GM21825 (cell line): ENCODE data around the gene APBB1.

Experiments used
- ATAC-seq: cut with Tn5 transposase; IDR thresholded peaks from one replicate; pipeline ENCODE4 v1.9.1; 2021; ENCODE audit warnings: mild to moderate bottlenecking, moderate library complexity; ENCODE audit not compliant: unreplicated experiment

Gene APBB1

DNA sequence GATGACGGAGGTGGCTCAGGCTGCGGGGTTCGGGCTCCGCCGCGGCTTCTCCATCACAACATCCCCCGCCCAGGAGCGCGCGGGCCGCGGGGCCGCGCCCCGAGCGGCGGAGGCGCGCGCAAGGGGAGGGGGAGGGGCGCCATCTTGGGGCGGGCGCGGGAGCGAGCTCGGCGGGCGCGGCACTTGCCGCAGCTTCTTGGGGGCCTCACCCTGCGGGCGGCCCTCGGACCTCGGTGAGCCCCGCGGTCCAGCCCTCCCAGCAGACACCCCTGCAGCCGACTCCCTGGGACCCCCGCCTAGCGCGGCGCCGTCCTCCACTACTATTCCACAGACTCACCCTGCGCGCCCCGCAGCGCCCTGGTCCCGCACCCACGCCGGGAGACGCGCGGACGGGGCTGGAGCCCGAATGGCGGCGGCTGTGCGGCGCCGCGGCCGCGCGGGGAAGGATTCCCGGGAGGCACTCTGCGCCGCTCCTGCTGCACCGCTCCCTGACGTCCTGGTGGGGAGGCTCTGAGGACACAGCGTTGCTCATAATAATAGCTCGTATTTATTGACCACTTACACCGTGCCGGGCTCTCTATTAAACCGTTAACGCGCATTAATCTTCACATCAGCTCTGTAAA, at the start of gene APBB1:
APBB1 (minus strand) TSS at position 86 of the 623 bp plus-strand sequence. CDS start 7,747 bp downstream, outside the sequence.
- peak; percentile 44 for ATAC-seq

DNA sequence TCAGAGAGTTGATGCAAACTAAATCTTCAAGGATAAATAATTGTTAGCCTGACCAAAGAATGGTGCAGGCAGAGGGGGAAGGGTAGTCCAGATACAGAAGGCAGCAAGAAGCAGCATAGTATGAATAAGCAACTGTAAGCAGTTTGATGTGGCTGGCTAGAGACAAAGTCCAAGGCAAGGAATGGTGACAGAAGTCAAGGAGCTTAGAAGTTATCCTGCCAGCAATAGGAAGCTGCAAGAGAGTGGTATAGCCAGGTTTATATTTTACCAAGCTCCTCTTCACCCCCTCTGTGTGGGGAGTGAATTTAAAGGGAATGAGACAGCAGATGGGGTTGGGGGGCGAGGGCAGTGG, 40.2 kb upstream of the APBB1 start:
- ATAC-seq, result no peak

DNA sequence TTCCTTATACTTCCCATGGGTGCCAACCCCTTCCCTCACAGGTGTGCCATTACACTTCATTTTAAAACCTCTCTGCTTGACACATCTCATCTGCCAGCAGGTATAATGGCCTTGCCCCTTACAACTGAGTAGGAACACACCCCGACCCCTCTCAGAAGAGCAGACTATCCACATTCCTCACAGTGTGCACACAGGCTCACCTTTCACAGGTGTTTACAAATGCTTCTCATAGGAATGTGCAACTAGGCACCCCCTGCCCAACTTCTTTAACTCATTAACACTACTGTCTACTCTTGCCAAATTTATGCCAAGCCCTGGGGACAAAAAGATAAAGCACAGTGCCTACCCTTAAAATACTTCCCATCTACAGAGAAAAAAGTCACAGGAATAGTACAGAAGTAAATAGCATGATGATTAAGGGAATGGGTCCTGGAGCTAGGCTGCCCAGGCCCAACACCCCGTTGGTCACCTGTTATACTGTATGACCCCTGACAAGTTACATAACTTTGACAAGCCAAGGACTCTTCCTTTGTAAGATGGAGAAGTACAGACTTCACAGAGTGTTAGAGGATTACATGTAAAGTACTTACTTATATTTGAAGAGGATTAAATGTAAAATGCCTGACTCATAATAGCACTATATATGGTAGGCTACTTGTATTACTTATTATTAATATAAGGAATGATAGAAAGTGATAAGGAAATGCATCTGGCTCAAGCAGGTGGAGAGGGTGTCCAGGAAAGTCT, 39.6 kb upstream of the APBB1 start:
- no peak for ATAC-seq

DNA sequence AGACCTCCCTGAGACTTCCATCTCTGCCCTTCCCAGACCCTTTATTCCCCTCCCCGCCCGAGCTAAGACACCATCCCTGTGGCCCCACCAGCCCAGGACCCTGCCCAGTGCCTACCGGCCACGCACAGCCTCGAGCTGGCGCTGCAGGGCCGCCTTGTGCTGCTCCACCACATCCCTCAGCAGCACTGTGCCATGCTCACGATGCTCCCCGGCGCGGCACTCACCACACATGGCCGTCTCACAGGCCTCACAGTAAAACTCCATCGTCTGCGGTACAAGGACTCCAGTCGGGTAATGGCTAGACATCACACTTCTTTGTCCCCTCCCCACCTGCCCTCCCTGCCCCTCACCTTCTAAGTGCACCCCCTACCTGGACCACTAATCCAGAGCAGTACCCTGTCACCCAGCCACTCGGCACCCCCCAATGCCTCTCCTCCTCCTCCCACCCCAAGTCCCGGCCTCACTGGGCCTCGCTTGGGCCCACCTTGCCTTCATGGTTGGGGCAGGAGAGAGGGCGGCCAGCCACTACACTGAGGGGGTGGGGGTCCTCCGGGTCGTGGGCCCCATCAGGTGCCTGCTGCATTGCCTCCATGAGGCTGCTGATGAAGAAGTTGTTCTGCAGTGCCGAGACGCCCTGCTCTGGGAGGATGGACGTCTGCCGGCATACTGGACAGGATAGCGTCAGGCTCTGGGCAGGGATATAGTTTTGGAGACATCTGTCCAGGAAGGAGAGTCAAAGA, 38.9 kb upstream of the APBB1 start:
- no peak for ATAC-seq

DNA sequence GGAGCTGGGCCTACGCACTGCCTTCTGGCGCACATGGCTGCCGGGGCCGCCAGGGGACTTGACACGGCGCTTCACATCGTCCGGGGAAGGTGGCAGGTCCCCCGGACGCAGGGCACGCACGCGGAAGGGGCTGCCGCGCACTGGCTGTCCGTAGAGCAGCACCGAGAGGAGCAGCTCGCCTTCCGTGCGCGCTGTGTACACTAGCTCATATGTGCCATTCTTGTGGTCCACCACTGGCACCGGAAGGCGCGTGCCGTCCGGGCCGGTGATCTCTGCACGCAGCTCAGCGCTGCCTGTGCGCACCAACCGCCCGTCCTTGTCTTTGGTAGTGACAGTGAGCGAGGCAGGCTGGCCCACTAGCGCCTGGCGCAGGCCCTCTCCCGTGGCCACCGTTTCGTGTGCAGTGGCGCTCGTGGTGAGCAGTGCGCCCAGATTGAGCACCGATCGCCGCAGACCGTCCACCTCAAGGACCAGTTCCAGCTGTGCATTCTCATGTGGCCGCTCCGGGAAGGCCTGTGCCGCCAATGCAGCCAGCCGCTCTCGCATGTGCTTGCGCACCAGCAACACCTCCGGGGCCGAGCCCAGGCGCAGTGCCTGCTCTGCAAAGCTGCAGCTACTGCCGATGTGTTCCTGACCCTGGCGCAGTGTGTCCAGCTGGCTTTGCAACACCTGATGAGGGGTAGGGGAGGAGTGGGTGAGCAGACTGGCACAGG, 37.6 kb upstream of the APBB1 start:
- ATAC-seq, result no peak

DNA sequence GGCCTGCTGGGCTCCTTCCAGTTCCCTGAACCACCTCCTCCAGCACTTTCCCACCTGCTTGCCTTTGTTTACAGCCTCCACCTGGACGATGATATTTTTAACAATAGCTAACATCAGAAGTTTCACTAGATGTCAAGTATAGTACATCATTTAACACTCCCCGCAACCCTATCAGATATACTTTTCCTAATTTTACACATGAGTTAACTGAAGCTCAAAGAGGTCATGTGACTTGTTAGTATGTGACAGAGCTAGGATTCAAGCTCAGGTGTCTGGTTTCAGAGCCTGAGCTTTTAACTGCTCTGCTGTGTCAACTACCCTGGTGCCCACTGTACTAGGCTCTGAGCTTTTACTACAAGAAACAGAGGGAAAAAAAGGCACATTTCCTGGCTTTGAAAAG, 36.2 kb upstream of the APBB1 start:
- ATAC-seq, result no peak

DNA sequence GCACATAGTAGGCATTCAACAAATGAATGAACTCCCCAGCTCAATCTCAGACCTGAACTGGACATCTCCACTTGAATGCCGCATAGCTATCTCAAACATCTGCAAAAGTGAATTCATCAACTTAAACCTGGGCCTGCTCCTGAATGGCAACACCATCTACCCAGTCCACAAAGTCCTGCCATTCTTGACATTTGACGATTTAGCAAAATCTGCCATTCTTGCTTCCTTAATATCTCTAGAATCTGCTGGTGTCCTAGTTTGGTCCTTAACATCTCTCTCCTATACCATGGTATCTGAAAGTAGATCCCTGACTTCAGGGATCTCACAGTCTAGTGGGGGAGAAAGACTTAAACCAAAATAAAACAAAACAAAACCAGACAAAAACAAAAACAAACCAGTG, 34.3 kb upstream of the APBB1 start:
- no peak for ATAC-seq

DNA sequence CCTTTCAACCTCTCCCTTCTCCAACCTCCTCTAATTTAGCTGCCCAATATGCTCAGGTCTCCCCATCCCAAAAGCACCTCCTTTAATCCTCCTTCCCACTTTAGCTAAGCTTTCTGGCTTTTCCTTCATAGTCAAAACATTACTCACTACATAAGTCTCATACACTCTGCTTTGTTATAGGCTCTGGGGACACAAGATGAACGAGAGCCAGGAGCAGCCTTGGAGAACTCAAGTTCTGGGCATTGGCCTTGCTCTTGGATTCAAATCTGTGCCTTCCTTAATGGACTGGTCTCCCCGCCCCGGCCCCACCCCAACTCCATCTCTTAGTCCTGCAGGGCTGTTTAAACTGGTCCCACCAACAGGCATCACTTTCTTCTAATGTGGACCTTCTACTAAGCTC, 33.3 kb upstream of the APBB1 start:
- no peak for ATAC-seq

DNA sequence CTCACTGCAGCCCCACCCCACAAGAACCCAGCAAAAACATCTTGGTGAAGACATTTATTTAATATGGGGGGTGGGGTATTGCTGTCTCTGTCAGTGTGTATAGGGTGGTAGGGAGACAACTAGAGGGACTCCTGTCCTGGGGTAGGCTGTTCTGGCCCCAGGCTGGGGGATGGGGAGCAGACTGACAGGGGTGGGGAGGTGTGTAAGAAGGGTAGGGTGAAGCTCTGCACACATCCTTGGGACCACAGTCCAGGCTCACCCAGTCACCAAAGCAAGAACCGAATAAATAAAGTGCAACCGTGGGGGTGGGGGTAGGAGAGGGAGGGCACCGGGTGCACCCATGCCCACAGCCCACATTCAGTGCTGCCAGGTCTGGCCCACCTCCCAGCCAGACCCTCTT, 29.7 kb upstream of the APBB1 start:
- ATAC-seq, result no peak

DNA sequence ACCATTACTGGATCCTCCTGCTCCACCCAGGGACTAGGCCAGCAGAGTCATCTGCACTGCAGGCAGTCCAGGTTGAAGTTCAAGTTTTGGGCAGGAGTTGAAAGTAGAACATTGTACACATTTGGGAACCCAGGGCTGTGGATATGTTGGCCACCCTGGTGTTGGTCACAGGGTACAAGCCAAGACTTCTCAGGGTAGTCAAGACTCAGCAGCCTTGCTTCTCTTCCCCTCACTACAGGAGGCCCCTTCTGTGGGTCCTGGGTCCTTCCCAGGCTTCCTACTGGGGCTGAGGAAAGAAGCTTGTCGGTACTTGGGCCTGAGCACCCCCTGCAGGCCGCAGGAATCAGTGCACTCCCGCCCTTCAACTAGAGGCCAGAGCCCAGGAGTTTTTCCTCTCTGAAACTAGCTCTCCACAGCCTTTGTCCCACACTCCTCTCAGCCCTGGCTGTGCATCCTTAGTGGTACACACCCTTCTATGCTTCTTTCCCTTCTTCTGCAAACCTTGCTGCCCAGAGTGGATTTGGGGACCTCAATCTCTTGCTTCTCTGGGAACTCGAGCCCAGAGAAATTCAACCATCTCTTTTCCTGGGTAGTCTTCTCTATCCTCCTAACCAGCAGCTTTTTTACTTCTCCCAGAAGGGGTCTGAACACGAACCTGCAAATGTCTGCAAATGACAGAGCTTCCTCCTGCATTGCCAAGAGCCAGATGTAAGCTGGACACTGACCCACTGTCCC, 24.5 kb upstream of the APBB1 start:
- peak; percentile 78 for ATAC-seq

DNA sequence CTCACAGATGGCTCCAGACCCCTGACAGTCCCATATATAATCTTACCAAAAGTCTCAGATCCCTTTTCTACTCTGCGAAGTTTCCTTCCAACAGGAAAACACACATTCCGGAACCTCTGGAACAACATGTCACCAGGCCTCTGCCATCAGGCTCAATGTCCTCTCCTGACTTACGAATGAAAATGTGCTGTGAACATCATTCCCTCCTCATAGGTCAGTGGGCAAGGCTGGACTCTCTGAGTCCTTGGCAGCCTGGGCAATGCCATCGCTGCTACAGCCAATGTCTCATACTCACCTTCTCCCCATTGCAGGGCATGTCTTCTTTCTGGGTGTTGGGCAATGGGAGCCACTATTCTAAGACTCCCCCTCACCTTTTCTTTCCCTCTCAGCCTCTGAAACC, 23.5 kb upstream of the APBB1 start:
- ATAC-seq, result no peak

DNA sequence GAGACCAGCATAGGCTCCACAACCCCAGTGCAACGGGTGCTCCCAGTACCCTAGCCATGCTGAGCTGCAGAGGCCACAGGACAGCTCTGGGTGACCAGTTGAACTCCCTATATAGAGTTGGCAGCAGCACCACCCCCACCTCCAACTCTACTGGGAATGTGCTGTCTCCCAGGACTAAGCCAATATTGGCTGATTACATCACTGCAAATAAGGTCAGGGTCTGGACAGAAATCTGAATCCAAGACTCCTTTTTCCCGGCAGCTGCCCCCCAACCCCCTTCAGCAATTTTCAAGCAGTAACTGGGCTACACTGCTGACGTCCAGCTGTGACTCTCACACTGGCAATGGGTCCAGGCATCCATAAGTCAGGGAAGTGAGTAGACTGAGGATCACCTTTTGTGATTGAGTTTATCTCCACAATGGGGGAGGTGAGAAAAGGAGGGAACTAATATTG, 22.0 kb upstream of the APBB1 start, which contains the start of gene HPX:
HPX (minus strand) TSS at position 82 of the 453 bp plus-strand sequence; CDS start at position 58, 24 bp downstream.
- ATAC-seq, result no peak

DNA sequence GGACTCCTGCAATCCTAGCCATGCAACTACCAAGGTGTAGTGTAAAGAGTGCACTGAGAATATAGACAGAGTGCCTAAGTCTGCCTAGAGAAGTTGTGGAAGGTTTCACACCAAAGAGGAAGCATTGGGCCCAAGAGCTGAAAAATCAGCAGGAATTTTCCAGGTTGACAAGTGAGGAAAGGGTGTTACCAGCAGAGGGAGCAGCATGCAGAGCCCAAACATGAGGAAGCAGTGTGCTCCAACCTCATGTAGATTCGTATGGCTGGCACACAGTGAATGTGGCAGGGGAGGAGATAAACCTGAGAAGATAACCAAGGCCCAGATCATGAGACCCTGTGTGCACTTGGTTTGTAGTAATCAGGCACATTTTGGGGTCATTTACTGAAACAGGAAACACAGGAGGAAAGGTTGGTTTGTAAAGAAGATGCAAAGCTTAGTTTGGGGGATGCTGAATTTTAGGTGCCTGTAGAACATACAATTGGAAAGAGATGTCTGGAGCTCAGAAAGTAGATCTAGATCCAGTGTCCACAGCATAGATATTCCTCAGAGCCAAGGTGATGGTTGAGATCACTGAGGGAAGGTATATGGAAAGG, 20.2 kb upstream of the APBB1 start:
- no peak for ATAC-seq

DNA sequence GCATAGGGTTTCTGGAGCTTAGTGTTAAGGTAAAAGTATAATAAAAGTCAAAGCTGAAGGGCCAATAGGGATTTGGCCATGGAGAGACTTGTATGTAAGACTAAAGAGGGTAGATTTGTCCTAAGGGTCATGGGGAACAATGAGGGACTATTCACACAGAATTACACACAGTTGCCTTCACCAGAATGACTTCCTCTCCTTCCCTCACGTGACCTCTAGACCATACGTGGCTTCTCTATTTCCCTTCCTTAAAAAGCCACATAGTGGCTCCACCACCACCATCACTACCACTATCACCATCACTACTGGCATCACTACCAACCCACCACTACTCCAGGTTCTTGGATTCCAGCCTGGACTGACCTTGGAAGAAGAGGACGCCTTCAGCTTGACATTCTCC, 19.1 kb upstream of the APBB1 start:
- ATAC-seq, result no peak

DNA sequence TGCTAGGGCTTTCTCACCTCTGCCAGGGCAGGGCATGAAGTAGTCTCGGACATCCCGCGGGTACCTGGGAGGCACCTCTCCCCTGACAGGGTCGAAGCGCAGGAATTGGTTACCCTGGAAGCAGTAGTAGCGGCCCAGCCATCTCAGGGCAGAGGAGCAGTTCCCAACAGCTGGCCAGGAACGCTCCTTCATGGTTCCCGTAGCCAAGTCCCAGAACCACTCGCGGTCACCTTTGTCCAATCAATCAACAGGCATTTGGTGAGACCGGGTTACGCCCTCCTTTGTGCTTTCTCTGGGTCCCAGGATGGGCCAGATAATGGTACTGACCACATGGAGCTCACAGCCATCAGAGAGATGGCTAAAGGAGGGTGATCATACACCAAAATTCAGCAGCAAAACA, 18.5 kb upstream of the APBB1 start:
- no peak for ATAC-seq

DNA sequence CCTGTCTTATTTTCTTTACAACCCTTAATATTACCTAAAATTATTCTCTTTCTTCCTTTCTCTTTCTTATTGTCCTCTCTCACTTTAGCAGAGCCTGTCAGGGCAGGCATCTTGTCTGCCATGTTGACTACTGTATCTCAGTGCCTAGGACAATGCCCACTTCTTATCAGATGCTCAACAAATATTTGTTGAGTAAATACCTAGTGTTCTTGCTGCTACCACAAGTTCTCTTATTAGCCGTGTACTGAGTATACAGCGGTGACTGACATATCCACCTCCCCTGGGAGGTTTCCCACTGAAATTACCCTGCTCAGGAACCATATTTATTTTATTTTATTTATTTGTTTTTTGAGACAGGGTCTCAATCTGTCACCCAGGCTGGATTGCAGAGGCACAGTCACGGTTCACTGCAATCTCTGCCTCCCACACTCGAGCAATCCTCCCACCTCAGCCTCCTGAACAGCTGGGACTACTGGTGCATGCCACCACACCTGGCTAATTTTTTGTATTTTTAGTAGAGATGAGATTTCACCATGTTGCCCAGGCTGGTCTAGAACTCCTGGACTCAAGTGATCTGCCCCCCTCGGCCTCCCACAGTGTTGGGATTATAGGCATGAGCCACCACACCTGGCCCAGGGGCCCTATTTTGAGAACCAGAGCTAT, 15.2 kb upstream of the APBB1 start:
- ATAC-seq, result no peak

DNA sequence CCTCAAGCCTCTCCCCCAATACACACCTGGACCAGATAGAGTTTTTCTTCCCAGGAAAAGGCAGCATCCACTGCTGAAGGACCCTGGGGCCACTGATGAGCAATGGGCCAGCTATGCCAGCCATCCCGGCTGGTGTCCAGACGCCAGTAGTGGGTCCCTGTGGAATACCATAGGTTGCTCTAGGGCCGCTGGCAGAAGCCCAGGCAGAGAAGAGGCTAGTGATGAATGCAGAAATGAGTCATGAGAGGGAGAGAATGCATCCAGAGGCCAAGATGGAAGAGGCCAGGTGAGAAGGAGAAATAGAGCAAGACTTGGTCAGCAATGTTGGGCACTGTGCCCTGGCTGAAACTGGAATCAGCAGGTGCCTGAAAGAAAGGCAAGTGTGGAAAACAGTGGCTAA, 13.0 kb upstream of the APBB1 start:
- ATAC-seq, result no peak

DNA sequence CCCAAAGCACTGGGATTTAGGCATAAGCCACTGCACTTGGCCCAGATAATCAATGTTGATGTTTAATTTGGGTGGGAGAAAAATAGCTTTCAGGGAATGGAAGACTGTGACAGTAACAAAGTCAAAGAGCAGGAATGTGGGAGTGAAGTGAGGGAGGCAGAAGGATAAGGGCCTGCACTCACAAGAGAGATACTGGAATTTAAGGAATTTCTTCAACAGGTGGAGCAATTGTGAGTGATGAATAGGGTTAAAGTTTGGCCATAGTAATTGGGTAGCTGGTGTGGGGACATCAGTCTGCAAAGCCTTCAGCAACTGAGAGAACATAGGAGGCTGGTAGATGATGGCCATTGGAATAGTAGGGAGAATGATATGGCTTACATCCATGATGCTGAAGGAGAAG, 8.6 kb upstream of the APBB1 start:
- ATAC-seq, result no peak

DNA sequence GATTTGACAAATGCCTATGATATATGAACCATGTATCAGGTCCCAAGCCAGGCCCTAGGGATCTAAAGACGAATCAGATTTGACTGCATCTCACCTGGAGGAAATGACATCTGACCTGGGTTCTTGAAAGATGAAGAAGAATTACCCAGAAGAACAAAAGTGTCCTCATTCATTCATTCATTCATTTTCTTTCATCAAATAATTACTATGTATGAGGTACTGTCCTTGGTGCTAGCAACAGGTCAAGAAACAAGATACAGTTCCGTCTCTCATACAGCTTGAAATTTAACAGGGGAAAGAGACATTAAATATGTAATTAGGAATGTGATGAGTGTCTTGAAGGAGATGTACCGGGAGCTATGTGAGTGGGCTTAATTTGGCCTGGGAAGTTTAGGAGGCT, 1.8 kb upstream of the APBB1 start:
- ATAC-seq, result no peak

DNA sequence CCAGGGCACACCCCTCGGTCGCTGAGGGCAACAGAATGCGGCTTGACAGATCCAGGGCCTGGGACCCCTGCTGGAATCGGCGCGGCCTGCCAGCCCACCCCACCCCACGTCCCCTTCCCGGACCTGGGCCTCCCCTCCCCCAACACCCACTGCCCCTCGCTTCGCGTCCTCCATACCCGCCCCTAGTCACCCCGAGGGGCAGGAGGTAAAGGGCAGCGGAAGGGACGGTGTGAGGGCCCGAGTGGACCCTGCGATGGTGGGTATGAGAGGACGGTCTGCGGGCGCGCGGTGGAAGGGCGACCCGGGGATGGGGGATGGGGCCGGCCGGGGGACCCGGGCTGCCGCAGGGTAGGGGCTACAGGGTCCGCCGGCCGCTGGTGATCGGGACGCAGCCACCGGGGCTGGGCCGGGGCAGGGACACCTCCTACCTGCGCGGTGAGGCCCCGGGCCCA, 311 bp downstream of the APBB1 start:
- ATAC-seq, result peak; percentile 9
